Activated T-helper 17 cell treated with anti-CD3 and anti-CD28 coated beads, Interleukin-2, amount 50 U/mL, for 72 hours (primary cell): ENCODE results near the gene PNPLA2. TPM values are rescaled to one million over a fixed set of nuclear protein-coding genes. Genes with fewer than 3 reads are reported as not detected.
A peak's percentile ranks its signal among the peaks of the same experiment; 100 is the strongest.

Experiments
- ATAC-seq: fragments of 150-1000 bp; cut with Tn5 transposase; replicated peaks from 2 replicates; pipeline ENCODE4 v1.10.0; 2021; ENCODE audit warnings: mild to moderate bottlenecking, moderate library complexity
- H3K27ac Mint-ChIP-seq: one replicate; pipeline ENCODE4 v1.8.0; 2022; ENCODE audit warnings: mixed read lengths
- H3K27me3 Mint-ChIP-seq: one replicate; pipeline ENCODE4 v1.8.0; 2022; ENCODE audit warnings: mixed read lengths
- H3K36me3 Mint-ChIP-seq: one replicate; pipeline ENCODE4 v1.8.0; 2022; ENCODE audit warnings: low read depth, mild to moderate bottlenecking, mixed read lengths
- H3K4me1 Mint-ChIP-seq: one replicate; pipeline ENCODE4 v1.8.0; 2022; ENCODE audit warnings: mixed read lengths
- H3K4me3 Mint-ChIP-seq: one replicate; pipeline ENCODE4 v1.8.0; 2022; ENCODE audit warnings: mild to moderate bottlenecking, mixed read lengths
- H3K9me3 Mint-ChIP-seq: one replicate; pipeline ENCODE4 v1.8.0; 2022; ENCODE audit warnings: mixed read lengths
- total RNA-seq, 2 donors: library from RNA; stranded (reverse); gene quantifications; one replicate each; pipeline ENCODE4 v1.2.3, GENCODE V29; 2022

PNPLA2 gene
- total RNA-seq, result 10 to 100 TPM; 36.8 to 39.3 TPM

GRCh38 chr11:818396-819128 is at the start of gene PNPLA2:
PNPLA2 (plus strand) TSS chr11:818914; CDS start chr11:819719, 805 bp downstream.
- Mint-ChIP-seq H3K4me3 (peak within 1 kb of the TSS; percentile 71), H3K9me3 (no peaks in the 10 kb centered on the region), H3K36me3 (peaks cover 21% of the 10 kb centered on the region), H3K27me3 (no peaks in the 10 kb centered on the region), H3K4me1 (no peaks in the 10 kb centered on the region), H3K27ac (peak within 1 kb of the TSS; percentile 52)
- ATAC-seq, result no peak

- Mint-ChIP-seq H3K27ac (no peak overlapping the region), H3K27me3 (no peaks in the 10 kb centered on the region), H3K4me3 (no peak overlapping the region), H3K36me3 (peaks cover 48% of the 10 kb centered on the region), H3K9me3 (no peaks in the 10 kb centered on the region), H3K4me1 (no peaks in the 10 kb centered on the region)
- no peak for ATAC-seq
Measured at GRCh38 chr11:769887-770641, 48.6 kb upstream of the PNPLA2 start.

- Mint-ChIP-seq H3K36me3 (peaks cover 46% of the 10 kb centered on the region), H3K9me3 (no peaks in the 10 kb centered on the region)
Measured at GRCh38 chr11:770642-771616, 47.8 kb upstream of the PNPLA2 start.

GRCh38 chr11:771617-772204 is 47.0 kb upstream of the PNPLA2 start:
- Mint-ChIP-seq H3K27ac (no peak overlapping the region), H3K36me3 (peaks cover 44% of the 10 kb centered on the region), H3K4me3 (no peak overlapping the region), H3K4me1 (no peaks in the 10 kb centered on the region), H3K9me3 (no peaks in the 10 kb centered on the region), H3K27me3 (no peaks in the 10 kb centered on the region)
- no peak for ATAC-seq

More at GRCh38 chr11:770642-771616, 47.8 kb upstream of the PNPLA2 start:
- no peaks in the 10 kb centered on the region for H3K27me3 Mint-ChIP-seq
- H3K4me3 Mint-ChIP-seq, result no peak overlapping the region
- no peak for ATAC-seq
- H3K4me1 Mint-ChIP-seq, result no peaks in the 10 kb centered on the region
- H3K27ac Mint-ChIP-seq, result no peak overlapping the region

- Mint-ChIP-seq H3K27ac (no peak overlapping the region), H3K9me3 (no peaks in the 10 kb centered on the region), H3K4me3 (no peak overlapping the region), H3K4me1 (no peaks in the 10 kb centered on the region), H3K36me3 (peaks cover 38% of the 10 kb centered on the region), H3K27me3 (no peaks in the 10 kb centered on the region)
- ATAC-seq, result no peak
Measured at GRCh38 chr11:772429-773390, 46.0 kb upstream of the PNPLA2 start.

GRCh38 chr11:773425-773824 is 45.3 kb upstream of the PNPLA2 start:
- Mint-ChIP-seq H3K36me3 (peaks cover 38% of the 10 kb centered on the region), H3K27ac (no peak overlapping the region), H3K4me3 (no peak overlapping the region), H3K4me1 (no peaks in the 10 kb centered on the region), H3K27me3 (no peaks in the 10 kb centered on the region), H3K9me3 (no peaks in the 10 kb centered on the region)
- ATAC-seq, result no peak

- Mint-ChIP-seq H3K4me3 (no peak overlapping the region), H3K4me1 (no peaks in the 10 kb centered on the region), H3K27me3 (no peaks in the 10 kb centered on the region), H3K9me3 (no peaks in the 10 kb centered on the region), H3K27ac (no peak overlapping the region), H3K36me3 (peaks cover 38% of the 10 kb centered on the region)
- no peak for ATAC-seq
Measured at GRCh38 chr11:773830-774229, 44.9 kb upstream of the PNPLA2 start.

GRCh38 chr11:774873-775592 is 43.7 kb upstream of the PNPLA2 start:
- Mint-ChIP-seq H3K27ac (peak overlapping the region; percentile 86), H3K4me1 (no peaks in the 10 kb centered on the region), H3K9me3 (no peaks in the 10 kb centered on the region), H3K27me3 (no peaks in the 10 kb centered on the region), H3K36me3 (peaks cover 32% of the 10 kb centered on the region), H3K4me3 (peak overlapping the region; percentile 83)
- no peak for ATAC-seq

GRCh38 chr11:776263-776560 is 42.5 kb upstream of the PNPLA2 start:
- H3K4me3 Mint-ChIP-seq, result peak overlapping the region; percentile 83
- H3K27me3 Mint-ChIP-seq, result no peaks in the 10 kb centered on the region
- no peaks in the 10 kb centered on the region for H3K9me3 Mint-ChIP-seq
- peaks cover 28% of the 10 kb centered on the region for H3K36me3 Mint-ChIP-seq
- H3K27ac Mint-ChIP-seq, result peak overlapping the region; percentile 86
- no peaks in the 10 kb centered on the region for H3K4me1 Mint-ChIP-seq
- ATAC-seq, result no peak

- Mint-ChIP-seq H3K4me1 (no peaks in the 10 kb centered on the region), H3K27ac (peak overlapping the region; percentile 86), H3K4me3 (peak overlapping the region; percentile 83), H3K9me3 (no peaks in the 10 kb centered on the region), H3K27me3 (no peaks in the 10 kb centered on the region), H3K36me3 (peaks cover 28% of the 10 kb centered on the region)
- peak; percentile 53 for ATAC-seq
Measured at GRCh38 chr11:776561-777287, 42.0 kb upstream of the PNPLA2 start.

- peak; percentile 92 for ATAC-seq
- H3K4me1 Mint-ChIP-seq, result no peaks in the 10 kb centered on the region
- peak within 1 kb of the TSS; percentile 83 for H3K4me3 Mint-ChIP-seq
- no peaks in the 10 kb centered on the region for H3K9me3 Mint-ChIP-seq
- H3K27ac Mint-ChIP-seq, result peak within 1 kb of the TSS; percentile 86
- peaks cover 28% of the 10 kb centered on the region for H3K36me3 Mint-ChIP-seq
- no peaks in the 10 kb centered on the region for H3K27me3 Mint-ChIP-seq
Measured at GRCh38 chr11:777288-778255, 41.1 kb upstream of the PNPLA2 start, which contains the start of gene GATD1. GATD1 (minus strand) TSS chr11:777487; CDS start chr11:777462, 25 bp downstream.
